Stimulated activated CD8-positive, alpha-beta memory T cell treated with anti-CD3 and anti-CD28 coated beads, Interleukin-4, amount 100 ng/mL, for 4 hours (primary cell): ENCODE data around the gene COL4A2.
"Not testable (repeated sequence)": the region's sequence is repeated elsewhere in the genome, so short reads cannot be mapped to it uniquely, and the experiment has no call there.

Experiments used
- DNase-seq, 2 donors: peaks; one replicate each; pipeline ENCODE4 v3.0.0-alpha.2; 2020; ENCODE audit warnings: low read depth in 2 of 2, low spot score in 1 of 2

The COL4A2 gene

GRCh38 chr13:110471156-110471832 is 164.2 kb downstream of the COL4A2 start:
- DNase-seq = no peak

GRCh38 chr13:110471833-110472162 is 164.7 kb downstream of the COL4A2 start:
- no peak for DNase-seq

- DNase-seq = no peak
Observed at GRCh38 chr13:110472904-110473563, 165.9 kb downstream of the COL4A2 start.

GRCh38 chr13:110474713-110475112 is 167.6 kb downstream of the COL4A2 start:
- DNase-seq = no peak

GRCh38 chr13:110475117-110475516 is 168.0 kb downstream of the COL4A2 start:
- no peak for DNase-seq

GRCh38 chr13:110475550-110476219 is 168.6 kb downstream of the COL4A2 start:
- no peak for DNase-seq

GRCh38 chr13:110476220-110476617 is 169.1 kb downstream of the COL4A2 start:
- no peak for DNase-seq

- DNase-seq = no peak
Observed at GRCh38 chr13:110477706-110478245, 170.7 kb downstream of the COL4A2 start.

- no peak for DNase-seq
Observed at GRCh38 chr13:110478405-110479214, 171.5 kb downstream of the COL4A2 start.

- DNase-seq = no peak
Observed at GRCh38 chr13:110479215-110479545, 172.1 kb downstream of the COL4A2 start.

- no peak for DNase-seq
Observed at GRCh38 chr13:110479648-110480047, 172.6 kb downstream of the COL4A2 start.

- no peak for DNase-seq
Observed at GRCh38 chr13:110480161-110480560, 173.1 kb downstream of the COL4A2 start.

- DNase-seq = no peak
Observed at GRCh38 chr13:110483386-110483968, 176.4 kb downstream of the COL4A2 start.

GRCh38 chr13:110484290-110485048 is 177.4 kb downstream of the COL4A2 start:
- DNase-seq = no peak

- no peak for DNase-seq
Observed at GRCh38 chr13:110485604-110486003, 178.5 kb downstream of the COL4A2 start.

GRCh38 chr13:110486061-110486715 is 179.1 kb downstream of the COL4A2 start:
- no peak for DNase-seq

- not testable (repeated sequence) for DNase-seq
Observed at GRCh38 chr13:110486880-110487279, 179.8 kb downstream of the COL4A2 start.

GRCh38 chr13:110490009-110490770 is 183.1 kb downstream of the COL4A2 start:
- DNase-seq = no peak
